PC-3 (cell line): Measurements from ENCODE around the gene EXD3.

ENCODE experiments used
- EZH2 ChIP-seq: fragments of 300-600 bp; sonication (generic); IDR thresholded peaks from one replicate; pipeline ENCODE4 v1.6.1; 2017; ENCODE audit warnings: antibody characterized with exemption, mild to moderate bottlenecking, low read length; ENCODE audit not compliant: unreplicated experiment
- EZH2phosphoT487 ChIP-seq: fragments of 300-600 bp; sonication (generic); IDR thresholded peaks from 2 replicates; pipeline ENCODE4 v1.6.1; 2018; ENCODE audit warnings: mild to moderate bottlenecking, antibody characterized with exemption, low read length, borderline replicate concordance
- TF ChIP-seq, protein P1 (sequence below): fragments of 300-600 bp; sonication (generic); conservative IDR thresholded peaks from 2 replicates; pipeline ENCODE4 v1.5.1; 2017; ENCODE audit warnings: antibody characterized with exemption, low read depth, mild to moderate bottlenecking, low read length

- TF ChIP-seq, protein P1, sequence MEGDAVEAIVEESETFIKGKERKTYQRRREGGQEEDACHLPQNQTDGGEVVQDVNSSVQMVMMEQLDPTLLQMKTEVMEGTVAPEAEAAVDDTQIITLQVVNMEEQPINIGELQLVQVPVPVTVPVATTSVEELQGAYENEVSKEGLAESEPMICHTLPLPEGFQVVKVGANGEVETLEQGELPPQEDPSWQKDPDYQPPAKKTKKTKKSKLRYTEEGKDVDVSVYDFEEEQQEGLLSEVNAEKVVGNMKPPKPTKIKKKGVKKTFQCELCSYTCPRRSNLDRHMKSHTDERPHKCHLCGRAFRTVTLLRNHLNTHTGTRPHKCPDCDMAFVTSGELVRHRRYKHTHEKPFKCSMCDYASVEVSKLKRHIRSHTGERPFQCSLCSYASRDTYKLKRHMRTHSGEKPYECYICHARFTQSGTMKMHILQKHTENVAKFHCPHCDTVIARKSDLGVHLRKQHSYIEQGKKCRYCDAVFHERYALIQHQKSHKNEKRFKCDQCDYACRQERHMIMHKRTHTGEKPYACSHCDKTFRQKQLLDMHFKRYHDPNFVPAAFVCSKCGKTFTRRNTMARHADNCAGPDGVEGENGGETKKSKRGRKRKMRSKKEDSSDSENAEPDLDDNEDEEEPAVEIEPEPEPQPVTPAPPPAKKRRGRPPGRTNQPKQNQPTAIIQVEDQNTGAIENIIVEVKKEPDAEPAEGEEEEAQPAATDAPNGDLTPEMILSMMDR, result no peak
- no peak for TF ChIP-seq EZH2
- TF ChIP-seq EZH2phosphoT487, result no peak
Measured at GRCh38 chr9:137416006-137416562, 6.9 kb downstream of the EXD3 start.
